Activated naive CD4-positive, alpha-beta T cell (primary cell): ENCODE measurements around the gene AKR1C3.
A peak's percentile ranks its signal among the peaks of the same experiment; 100 is the strongest.
"Not testable (repeated sequence)": the region's sequence is repeated elsewhere in the genome, so short reads cannot be mapped to it uniquely, and the experiment has no call there.

Experiments used
- DNase-seq, 4 experiments: peaks; one replicate each; lab custom pipeline; 2025; lab: John Stamatoyannopoulos, UW

Gene AKR1C3

DNA sequence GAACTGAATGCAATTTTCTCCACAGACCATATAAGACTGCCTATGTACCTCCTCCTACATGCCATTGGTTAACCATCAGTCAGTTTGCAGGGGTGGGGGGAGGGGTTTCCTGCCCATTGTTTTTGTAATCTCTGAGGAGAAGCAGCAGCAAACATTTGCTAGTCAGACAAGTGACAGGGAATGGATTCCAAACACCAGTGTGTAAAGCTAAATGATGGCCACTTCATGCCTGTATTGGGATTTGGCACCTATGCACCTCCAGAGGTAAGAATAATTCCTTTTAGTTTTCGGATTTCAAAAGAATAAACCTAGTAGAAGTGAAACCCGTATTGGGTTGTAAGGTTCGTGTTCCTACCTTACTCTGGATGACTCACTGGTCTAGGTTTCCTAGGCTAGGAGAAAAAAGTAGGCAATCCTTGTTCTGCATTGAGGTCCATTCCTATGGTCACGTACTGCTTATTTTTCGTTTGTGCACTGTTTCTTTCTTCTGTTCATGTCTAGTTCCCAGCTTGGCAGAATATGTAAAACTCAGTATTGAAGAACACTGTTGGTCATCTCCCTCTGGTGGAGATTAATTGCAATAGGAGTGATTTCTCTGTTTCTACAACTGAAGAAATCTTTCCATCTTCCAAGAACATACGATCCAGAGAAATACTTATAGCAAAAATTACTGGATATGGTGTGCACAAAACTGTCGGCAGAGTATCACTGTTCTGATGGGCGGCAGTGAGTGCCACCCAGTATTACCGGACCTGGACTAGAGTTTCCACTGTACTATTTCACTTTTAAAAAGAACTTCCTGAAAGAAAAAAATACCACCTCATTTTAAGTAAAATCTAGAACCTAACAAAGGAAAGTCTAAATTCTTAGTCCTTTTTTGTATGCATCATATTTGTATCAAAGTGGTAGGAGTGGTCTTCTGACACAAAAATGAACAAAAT lies at the start of gene AKR1C3:
AKR1C3 (plus strand) TSS at position 150 of the 941 bp plus-strand sequence; CDS start at position 181, 31 bp downstream.
- DNase-seq, result peak in 1 of 4 experiments; percentile 14

DNA sequence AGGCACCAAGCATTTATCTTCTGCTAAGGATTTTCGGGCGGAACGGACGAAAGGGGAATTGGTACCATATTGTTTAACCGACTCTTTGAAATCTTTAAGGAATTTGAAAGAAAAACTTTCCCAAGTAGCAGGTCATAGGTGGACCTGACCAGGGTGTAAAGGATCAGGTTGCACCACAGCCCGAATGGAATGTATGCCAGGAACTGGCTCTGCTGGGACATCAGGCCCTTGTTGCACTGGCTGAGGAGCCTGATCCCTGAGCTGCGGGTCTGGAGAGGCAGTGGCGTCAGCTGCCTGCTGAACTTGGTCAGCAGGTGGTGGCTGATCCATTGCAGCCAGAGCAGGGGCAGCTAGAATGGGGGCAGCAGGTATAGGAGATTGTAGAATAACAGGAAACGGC lies 49.1 kb upstream of the AKR1C3 start:
- DNase-seq, result no peak

DNA sequence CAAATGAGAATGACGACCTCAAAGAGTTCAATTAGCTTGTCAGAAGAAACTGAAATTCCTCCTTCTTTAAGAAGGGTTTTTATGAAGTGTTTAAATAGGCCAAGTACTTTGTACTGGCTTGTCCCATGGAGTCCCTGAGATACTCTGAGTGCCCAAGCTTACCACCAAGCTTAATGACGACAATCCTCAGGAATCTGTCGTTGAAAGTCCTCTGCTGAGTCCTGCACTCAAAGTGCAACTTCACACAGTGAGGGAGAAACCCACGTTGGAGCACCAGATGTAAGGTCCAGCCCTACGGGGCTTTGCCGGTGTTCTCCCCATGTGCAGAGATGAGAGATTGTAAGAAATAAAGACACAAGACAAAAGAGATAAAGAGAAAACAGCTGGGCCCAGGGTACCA lies 47.8 kb upstream of the AKR1C3 start:
- no peak for DNase-seq

DNA sequence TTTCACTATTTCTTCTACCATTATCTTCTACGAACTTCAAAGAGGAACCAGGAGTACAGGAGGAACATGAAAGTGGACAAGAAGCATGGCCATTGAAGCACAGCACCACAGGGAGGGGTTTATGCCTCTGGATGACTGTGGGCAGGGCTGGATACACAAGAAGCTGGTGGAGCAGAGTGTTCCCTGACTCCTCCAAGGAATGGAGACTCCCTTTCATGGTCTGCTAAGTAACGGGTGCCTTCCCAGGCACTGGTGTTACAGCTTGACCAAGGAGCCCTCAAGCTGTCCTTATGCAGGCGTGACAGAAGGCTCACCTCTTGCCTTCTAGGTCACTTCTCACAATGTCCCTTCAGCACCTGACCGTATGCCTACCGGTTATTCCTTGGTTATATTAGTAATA lies 47.2 kb upstream of the AKR1C3 start:
- not testable (repeated sequence) for DNase-seq

DNA sequence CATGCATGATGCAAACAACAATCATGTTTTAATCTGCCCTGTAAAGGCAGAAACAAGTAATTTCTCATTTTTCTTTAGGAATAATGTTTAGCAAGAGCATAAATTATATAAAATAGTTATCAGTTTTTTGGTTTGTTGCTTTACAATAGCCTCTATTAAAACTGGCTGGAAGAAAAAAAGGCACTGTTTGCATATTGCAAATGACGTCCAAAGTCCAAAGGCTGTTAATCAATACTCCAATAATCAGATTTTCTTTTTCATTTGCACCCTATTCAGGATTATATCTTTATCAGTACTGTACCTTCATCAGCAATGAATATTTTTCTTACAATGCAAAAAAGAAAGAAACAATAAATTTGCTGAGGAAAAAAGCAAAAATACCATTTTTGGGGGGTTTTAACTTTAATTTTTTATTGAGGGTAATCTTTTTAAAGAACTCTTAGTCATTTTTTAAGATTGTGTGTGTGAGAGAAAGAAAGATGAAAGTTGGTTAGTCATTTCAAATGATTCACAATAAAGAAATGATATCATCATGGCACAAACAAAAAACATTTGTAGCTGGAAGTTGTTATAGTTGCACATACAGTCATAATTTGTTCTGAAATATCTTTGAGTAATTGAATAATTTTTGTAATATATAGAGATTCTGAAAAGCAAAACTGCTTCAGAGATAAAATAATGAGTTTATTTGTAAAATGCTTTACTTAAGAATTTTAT lies 46.1 kb upstream of the AKR1C3 start:
- no peak for DNase-seq

DNA sequence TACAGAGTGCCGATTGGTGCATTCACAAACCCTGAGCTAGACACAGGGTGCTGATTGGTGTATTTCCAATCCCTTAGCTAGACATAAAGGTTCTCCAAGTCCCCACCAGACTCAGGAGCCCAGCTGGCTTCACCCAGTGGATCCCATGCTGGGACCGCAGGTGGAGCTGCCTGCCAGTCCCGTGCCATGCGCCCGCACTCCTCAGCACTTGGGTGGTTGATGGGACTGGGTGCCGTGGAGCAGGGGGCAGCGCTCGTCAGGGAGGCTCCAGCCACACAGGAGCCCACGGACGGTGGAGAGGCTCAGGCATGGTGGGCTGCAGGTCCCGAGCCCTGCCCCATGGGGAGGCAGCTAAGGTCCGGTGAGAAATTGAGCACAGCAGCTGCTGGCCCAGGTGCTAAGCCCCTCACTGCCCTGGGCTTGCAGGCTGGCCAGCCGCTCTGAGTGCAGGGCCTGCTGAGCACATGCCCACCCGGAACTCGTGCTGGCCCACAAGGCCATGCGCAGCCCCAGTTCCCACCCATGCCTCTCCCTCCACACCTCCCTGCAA lies 41.2 kb upstream of the AKR1C3 start:
- DNase-seq, result not testable (repeated sequence)

DNA sequence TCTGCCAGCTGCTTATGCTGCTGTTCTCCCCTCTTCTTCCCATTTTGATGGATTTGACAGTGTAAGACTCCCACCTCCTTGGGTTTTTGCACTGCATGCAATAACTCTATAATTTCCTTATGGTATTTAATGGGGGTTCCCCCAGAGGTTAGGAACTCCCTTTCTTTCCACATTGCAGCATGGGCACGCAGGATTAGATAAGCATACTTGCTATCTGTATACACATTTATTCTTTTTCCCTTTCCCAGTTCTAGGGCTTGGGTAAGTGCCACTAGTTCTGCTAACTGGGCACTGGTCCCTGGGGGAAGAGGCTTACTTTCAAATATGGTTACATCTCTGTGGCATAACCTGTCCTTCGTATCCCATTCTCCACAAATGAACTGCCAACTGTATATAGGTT lies 39.4 kb upstream of the AKR1C3 start:
- DNase-seq, result not testable (repeated sequence)

DNA sequence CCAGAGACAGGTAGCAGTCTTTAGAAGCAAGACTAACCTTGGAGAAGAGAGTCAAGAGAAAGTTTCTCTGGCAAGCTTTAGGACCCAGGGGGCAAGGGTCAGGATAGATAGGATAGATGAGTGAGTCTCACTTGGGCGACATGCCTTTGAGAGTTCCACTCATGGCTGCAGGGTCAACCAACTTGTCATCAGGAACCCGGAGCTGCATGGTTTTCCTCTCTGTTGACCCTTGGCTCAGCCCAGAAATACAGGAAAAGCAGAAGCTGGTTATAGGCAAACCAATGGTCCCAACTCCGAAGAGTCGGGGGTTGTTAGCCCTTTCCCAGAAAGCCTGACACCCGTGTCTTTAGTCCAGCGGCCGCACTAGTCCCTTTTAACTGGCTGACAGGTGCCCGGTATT lies 34.9 kb upstream of the AKR1C3 start:
- not testable (repeated sequence) for DNase-seq

DNA sequence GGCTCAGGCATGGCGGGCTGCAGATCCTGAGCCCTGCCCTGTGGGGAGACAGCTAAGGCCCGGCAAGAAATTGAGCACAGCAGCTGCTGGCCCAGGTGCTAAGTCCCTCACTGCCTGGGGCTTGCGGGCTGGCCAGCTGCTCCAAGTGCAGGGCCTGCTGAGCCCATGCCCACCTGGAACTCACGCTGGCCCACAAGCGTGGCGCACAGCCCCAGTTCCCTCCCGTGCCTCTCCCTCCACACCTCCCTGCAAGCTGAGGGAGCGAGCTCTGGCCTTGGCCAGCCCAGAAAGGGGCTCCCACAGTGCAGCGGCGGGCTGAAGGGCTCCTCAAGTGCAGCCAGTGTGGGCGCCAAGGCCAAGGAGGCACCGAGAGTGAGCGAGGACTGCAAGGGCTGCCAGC lies 33.4 kb upstream of the AKR1C3 start:
- DNase-seq, result not testable (repeated sequence)

DNA sequence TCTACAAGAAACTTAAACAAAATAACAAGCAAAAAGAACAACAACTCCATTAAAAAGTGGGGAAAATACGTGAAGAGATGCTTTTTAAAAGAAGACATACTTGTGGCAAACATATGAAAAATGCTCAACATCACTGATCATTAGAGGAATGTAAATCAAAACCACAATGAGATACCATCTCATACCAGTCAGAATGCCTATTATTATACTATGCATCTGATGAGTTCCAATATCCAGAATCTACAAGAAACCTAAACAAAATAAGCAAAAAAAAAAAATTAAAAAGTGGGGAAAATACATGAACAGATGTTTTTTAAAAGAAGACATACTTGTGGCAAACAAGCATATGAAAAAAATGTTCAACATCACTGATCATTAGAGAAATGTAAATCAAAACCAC lies 29.6 kb upstream of the AKR1C3 start:
- DNase-seq, result no peak

DNA sequence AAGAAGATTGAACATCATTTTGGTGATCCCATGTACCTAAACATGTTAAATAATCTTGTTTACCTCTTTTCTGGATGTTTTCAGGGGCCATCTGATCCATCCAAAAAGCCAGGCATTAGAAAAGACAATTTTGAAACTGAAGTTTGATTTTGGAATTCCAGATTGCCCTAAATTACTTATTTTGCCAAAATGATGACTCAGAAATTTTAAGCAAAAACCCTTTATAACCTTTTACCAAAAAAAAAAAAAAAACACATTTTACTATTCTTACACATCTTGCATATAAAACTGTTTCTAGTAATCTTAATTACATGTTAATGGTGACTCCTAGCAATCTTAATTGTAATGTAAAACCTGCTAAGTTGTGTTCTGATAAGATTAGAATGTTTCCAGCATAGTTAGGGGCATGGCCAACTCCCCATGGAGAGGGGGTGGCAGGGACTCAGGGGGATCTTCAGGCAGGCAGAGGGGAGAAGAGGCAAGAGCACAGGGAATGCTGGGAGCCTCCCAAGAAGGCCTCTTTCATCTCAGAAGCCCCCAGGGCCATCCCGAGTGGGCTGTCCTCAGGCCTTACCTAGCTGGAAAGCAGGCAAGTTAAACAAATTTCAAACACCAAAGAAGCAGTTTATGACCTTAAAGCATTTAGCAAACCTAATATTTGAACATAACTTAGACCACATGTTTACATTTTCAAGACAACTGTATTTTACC lies 25.8 kb upstream of the AKR1C3 start:
- no peak for DNase-seq

DNA sequence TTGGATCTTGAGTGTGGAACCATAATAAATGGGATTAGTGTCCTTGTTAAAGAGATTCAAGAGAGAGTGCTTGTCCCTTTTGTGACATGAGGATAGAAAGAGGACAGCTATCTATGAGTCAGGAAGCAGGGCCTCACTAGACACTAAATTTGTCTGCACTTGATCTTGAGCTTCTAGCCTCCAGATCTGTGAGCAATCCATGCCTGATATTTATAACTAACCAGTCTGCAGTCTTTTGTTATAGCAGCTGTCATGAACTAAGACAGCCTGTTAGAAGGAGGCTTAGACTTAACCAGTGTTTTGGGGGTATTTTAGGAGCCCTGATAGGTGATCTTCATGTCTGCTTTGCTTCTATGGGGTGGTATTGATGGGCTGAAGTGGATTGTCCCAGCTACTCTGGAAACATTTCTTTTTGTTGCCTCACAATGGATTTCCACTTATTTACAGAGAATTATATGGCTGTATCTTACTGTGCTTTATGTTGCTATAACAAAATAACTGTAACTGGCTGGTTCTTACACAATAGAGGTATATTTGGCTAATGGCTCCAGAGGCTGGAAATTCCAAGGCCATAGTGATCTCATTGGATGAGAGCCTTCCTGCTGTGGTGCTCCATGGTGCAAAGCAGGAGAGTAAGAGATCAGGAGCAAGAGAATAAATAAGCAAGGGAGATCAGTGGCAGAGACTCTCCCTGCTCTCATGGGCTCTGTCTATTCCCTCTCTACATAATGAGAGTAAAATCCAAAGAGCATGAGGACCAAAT lies 23.4 kb upstream of the AKR1C3 start:
- DNase-seq, result no peak

DNA sequence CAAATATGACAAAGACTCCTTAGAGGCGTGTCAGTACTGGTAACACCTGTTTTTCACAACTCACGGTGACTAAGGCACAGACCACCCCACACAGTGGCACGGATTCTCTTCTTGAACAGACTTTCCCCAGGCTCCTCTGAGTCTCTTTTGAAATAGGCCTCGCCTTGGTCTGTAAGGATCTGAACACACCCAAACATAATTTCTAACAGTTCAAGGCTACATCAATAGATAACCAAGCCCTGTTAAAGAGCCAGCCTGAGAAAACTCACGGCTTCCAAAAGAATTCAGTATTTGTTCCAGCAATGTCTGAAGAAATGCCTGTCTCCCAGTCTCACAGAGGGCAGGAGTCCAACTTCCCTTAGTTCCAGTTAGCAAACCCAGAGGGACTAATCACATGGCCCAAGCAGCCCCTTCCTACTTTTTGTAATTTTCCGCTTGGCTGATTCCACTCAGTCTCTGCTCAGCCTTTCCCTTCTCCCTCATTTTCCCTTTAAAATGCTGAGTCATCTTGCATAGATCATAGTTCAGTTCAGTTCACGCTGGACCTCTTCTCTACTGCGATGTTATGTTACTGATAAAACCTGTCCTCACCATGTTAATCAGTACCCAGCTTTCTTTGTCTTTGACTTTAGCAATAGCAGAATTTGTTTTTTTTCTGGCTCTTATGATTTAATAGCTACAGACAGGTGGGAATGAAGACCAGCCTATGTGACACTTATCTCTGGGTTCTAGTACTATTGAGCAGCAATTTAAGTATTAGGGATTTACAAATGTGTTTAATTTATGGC lies 22.6 kb upstream of the AKR1C3 start:
- DNase-seq, result no peak

DNA sequence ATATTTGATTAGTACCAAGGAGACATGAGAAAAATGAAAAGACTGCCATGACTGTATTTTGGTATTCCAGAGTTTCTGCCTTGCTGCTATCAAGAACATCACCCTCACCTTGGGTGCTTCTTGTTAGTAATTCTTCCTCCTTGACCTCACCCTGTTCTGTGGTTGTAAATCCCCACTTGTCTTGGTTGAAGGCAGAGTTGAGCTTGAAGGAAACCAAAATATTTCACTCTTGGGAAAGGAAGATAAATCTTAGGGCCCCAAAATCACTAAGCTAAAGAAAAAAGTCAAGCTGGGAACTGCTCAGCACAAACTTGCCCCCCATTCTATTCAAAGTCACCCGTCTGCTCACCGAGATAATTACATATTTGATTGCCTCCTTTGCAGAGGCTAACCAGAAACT lies 20.6 kb upstream of the AKR1C3 start:
- DNase-seq, result no peak

DNA sequence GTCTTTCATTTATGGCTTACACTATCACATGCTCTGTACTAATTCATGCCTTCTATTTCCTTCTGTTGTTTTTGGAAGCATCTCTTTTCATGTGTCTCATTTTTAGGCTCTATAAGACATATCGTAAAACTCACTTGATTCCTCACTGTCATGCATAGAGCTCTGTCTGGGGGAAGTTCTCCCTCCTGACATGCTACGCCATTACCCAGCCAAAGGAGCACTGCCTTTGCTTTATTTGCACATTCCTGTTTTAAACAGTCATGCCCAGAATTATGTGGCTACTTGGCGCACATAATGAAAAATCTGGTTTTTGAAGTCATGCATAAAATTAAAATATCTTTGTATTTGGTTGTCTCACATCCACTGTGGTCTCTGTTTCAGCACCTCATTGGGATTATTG lies 17.6 kb upstream of the AKR1C3 start:
- no peak for DNase-seq

DNA sequence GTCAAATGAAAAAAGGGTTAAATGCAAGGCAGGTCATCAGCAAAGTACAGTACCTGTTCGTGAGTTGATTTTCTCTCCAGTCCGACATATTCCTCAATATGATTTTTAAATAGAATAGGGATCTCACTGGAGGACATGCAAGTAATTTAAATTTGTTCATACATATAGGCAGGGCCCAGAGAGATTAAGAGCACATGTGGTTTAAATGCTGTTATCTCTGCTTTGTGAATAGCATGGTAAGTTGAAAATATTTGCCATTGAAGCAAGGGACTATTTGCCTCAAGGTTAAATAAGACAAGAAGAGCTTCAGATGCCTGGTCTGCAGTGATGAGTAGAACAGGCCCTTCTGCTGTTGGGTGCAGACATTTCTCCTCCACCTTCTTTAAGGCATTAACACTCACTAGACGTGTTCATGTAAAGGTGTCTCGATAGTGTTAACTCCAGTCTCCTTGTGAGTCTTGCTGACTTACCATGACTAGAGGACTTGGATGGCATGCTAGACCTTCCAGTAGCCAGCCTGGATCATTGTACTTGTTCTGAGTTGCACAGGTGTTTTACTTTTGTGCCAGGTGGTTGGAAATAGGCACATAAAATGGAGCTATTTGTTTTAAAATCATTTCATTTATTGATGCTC lies 15.6 kb upstream of the AKR1C3 start:
- no peak for DNase-seq

DNA sequence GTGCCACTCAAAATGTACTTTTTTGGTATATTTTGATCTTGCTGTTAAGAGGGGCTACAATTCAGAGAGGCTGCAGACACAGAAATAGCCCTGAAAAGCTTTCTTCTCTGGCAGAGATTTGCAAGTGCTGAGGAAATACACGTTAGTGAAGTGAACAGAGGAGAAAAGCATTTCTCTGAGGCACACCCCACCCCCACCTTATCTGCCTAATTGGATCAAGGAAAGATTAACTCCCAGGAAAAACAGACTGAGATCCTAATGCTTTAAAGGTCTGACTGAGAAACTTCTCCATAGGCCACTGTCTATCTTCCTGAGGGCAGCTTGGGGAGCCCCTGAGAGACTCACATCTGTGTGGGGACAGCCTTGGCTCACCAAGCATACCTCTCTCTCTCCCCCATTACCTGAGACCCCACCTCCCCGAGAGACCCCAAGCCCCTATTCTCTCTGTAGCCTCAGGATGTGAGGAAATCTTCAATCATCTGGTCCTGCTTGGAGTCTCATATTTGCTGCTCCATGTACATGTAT lies 14.8 kb upstream of the AKR1C3 start:
- no peak for DNase-seq

DNA sequence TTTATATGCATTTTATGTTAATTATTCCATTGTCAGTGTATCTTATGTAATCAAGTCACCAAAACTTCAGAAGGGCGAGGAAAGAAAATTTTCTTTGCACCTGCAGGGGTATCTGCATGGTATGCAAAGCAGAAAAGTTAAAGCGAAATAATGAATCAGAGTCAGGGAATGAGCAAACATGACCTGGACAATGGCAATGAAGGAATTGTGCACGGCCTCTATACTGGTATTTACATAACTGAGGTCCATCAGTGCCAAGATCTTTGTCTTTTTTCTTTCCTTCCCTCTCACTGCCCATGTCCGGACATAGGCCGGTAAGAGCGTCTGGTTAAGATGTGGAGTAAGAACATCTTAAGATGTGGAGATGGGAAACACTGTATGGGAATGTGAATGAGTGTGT lies 14.4 kb upstream of the AKR1C3 start:
- no peak for DNase-seq

DNA sequence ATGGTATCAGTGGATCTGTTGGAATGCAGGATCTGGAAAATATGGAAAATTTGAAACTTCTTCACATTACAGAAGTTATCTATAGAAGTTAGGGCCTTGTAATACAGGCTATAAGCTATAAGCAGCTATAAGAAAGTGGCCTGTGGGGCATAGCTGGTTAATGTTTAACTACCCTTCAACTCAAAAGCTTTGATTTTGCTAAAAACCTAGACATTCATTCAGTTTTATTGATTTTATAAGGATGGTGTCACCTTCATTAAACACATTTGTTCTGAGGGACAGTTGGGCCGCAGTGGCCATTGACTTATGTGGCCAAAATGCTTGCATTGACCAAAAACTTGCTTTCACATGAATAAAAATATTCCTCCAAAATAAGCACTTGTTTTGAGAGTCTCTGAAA lies 13.1 kb upstream of the AKR1C3 start:
- no peak for DNase-seq

DNA sequence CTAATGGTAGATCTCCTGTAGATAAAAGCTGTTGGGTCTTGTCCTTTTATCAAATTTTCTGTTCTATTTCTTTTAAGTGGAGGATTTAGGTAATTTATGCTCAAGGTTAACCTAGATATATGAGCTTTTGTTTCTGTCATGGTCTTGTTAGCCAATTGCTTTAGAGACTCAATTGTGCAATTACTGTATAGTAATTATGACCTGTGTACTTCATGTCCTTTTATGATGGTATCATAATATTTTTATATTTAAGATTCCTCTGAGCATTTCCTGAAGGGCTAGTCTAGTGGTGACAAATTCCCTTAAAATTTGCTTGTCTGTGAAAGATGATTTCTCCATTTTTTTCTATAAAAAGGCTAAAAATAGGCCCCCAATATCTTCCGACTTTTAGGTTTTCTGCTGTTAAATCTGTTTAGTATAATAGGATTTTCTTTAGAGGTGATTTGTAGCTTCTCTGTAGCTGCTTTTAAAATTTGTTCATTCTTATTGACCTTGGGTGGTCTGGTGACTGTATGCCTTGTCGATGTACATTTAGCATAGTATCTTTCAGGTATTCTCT lies 5.4 kb upstream of the AKR1C3 start:
- DNase-seq, result no peak
